GM12872 (cell line): ENCODE data around the gene ZBTB20.

Source experiments
- CTCF ChIP-seq: IDR thresholded peaks from 3 replicates; pipeline ENCODE4 v1.5.1; 2011; ENCODE audit warnings: low read depth, mild to moderate bottlenecking, low read length, moderate library complexity; ENCODE audit not compliant: insufficient read depth

Gene ZBTB20

GRCh38 chr3:114295946-114296345 lies 851.1 kb downstream of the ZBTB20 start:
- TF ChIP-seq CTCF = no peak

- no peak for TF ChIP-seq CTCF
Observed at GRCh38 chr3:114294940-114295480, 852.1 kb downstream of the ZBTB20 start.

GRCh38 chr3:114293838-114294535 lies 853.1 kb downstream of the ZBTB20 start, which contains the start of gene TIGIT:
TIGIT (plus strand) TSS chr3:114294028; CDS start chr3:114294062, 34 bp downstream.
- TF ChIP-seq CTCF = no peak

GRCh38 chr3:114290911-114291901 lies 855.9 kb downstream of the ZBTB20 start:
- TF ChIP-seq CTCF = peak; percentile 95

GRCh38 chr3:114286266-114286665 lies 860.8 kb downstream of the ZBTB20 start:
- TF ChIP-seq CTCF = no peak

- TF ChIP-seq CTCF = no peak
Observed at GRCh38 chr3:114285648-114286230, 861.3 kb downstream of the ZBTB20 start.

GRCh38 chr3:114284644-114285043 lies 862.4 kb downstream of the ZBTB20 start:
- no peak for TF ChIP-seq CTCF
